Middle frontal gyrus (tissue), 1 donor: Measurements from ENCODE around the gene PARD3B.

Experiments used
- DNase-seq: peaks from one replicate; pipeline ENCODE4 v3.0.0-alpha.2; 2015; ENCODE audit warnings: low spot score; ENCODE audit errors: extremely low spot score

Gene PARD3B

DNA sequence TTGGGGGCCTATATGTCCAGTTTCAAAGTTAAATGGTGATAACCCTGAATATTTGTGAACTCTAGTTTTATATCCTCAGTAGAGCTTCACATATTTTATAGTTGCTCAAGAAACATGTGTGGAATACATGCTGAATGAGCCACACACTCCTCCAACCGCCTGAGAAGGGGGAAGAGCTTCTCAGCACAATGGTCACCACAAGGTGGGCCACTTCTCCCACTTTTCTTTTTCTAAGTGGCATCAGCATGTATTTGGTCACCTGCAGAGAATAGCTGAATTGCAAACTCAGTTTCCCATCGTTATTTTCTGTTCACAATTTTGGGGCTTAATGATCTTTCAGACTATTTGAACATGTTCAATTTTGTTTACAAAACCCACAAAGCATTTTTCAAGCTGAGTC is 340.5 kb downstream of the PARD3B start:
- DNase-seq = no peak

- DNase-seq = no peak
Observed at GRCh38 chr2:204886713-204887112, 341.4 kb downstream of the PARD3B start.

- no peak for DNase-seq
Observed at GRCh38 chr2:204888222-204888621, 342.9 kb downstream of the PARD3B start.

DNA sequence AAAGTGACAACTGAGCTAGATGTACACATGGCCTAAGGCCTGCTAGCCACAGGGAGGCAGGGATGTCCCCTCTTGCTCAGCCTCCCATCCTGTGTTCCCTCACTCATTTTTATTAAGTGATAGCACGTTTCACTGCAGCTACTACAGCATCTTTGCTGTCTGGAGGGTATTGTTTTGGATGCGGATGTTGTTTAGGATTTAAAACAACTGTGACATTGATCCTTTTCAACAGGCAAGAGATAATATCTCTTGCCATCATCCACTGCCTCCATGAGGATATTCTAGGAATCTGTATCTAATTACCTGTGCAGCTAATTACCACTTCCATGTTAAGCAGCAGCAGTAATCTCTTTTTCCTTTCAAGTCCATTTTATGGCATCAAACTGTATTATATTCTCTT is 345.4 kb downstream of the PARD3B start:
- no peak for DNase-seq

GRCh38 chr2:204891739-204892138 is 346.5 kb downstream of the PARD3B start:
- no peak for DNase-seq

DNA sequence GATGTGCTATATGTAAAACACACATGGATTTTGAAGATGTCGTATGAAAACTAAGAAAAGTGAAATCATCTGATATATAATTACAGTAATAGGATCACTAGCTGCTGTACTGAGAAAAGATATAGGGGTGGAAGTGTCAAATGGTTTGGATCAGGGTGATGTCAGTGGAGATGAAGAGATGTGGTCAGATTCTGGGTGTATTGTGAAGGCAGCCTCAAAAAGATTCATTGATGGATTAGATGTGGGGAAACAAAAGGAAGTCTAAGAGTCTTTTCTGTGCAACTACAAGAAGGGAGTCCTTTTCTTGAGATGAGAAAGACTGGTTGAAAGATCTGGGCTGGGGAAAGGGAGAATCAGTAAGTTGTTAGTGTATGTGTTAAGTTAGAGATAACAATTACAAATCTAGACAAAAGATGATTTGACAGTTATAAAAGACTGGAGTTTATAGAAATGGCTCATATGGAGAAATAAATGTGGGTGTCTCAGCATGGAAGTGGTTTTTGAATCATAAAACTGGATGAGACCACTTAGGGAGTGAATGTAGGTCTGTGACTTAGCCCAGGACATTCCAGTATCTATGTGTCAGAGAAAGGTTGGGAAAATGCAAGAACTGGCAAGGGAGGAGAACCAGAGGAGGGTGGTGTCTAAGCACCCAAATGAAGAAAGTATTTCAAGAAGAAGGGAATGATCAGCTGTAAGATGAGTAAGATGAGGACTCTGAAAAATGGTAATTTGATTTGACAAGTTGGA is 347.4 kb downstream of the PARD3B start:
- DNase-seq = no peak

DNA sequence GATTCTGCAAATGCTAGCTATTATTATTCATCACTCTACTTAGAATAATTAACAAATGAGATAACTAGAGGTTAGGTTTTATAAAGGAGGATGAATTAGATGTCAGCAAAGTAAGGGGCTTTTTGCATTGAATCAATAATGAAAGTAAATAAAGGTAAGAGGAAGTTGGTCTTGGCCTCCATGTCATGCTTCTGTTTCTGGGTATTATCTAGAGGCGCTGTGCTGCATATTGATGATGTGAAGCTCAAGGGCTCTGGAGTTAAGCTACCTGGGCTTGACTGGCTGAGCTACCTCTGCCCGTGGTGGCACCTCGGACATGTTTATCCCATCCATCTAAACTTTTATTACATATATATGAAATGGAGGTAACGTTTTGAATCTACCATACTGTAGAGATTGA is 350.9 kb downstream of the PARD3B start:
- no peak for DNase-seq

DNA sequence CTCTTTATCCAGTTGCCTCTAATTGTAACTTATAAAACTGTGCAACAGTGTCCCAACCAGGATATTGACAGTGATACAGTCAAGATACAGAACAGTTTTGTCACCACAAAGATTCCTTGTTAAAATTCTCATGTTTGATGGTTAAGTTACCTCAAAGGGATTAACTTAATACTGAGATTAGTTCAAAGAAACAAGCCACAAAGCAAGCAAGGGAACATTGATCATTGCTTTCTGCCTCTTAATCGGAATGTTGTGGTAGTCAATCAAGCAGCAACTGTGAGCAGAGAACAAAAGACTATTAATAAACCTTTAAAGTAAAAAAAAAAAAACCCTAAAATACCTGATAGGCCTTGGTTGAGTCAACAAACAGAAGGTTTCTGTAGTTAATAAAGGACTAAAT is 352.3 kb downstream of the PARD3B start:
- DNase-seq = no peak

- no peak for DNase-seq
Observed at GRCh38 chr2:204898928-204899640, 353.8 kb downstream of the PARD3B start.

GRCh38 chr2:204899983-204900382 is 354.7 kb downstream of the PARD3B start:
- no peak for DNase-seq

GRCh38 chr2:204900487-204900886 is 355.2 kb downstream of the PARD3B start:
- DNase-seq = no peak

DNA sequence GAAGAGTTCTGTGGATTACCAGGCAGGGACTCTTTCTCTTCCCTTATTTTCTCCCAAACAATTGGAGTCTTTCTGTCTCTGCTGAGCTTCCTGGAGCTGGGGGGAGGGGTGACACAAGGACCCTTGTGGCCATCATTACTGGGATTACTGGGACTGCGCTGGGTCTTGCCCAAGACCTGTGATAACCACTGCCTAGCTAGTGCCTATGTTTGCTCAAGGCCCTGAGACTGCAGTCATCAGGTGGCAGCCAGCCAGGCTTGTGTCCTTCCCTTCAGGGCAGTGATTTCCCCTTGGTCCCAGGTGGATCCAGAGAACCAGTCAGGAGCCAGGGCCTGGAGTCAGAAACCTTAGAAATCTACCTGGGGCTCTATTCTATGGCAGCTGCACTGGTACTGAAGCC is 355.6 kb downstream of the PARD3B start:
- DNase-seq = no peak

DNA sequence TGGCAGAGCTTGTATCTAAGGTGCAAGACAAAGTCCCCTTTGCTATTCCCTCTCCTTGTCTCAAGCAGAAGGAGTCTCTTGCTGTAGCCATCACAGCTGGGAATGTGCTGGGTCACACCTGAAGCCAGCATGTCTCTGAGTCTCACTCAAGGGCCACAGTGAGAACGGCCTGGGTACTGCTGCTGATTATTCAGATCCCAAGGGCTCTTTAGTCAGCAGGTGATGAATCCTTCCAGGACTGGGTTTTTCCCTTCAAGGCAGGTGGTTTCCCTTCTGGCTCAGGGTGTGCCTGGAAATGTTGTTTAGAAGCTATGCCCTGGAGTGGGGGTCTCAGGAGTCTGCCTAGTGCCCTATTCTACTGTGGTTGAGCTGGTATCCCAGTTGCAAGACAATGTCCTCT is 356.3 kb downstream of the PARD3B start:
- no peak for DNase-seq

DNA sequence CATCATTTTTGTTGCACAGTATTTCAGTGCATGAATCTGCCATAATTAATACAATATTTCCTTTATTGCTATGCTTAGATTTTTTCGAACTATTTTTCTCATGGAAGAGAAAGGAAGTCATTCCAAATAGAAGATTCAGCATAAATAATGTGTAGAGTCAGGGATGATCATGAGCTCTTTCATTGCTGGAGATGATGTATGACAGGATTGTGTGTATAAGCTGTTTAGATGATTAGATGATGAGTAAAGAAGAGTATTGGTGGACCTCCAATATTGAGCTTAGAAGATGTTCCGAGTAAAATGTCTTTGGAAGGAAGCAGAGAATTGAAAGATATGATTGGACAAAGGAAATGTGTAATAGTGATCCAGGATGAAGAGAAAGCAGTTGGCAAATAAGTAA is 364.5 kb downstream of the PARD3B start:
- DNase-seq = no peak

DNA sequence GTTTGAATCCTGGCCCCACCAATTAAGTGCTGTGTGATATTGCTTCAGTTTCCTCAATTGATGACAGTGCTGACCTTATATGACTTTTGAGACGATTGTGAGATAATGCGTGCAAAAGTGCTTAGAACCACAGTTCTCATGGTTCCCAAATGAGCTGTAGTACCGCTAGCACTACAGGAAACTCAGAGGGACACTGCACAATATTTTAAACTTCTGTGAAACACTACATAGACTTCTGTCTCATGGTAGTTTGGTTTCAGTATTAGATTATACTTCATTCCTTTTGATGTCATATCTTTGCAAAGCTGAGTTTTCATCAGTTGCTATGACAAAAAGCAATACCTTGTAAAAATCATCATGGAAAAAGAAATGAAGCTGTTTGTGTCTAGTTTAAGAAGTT is 368.0 kb downstream of the PARD3B start:
- no peak for DNase-seq

DNA sequence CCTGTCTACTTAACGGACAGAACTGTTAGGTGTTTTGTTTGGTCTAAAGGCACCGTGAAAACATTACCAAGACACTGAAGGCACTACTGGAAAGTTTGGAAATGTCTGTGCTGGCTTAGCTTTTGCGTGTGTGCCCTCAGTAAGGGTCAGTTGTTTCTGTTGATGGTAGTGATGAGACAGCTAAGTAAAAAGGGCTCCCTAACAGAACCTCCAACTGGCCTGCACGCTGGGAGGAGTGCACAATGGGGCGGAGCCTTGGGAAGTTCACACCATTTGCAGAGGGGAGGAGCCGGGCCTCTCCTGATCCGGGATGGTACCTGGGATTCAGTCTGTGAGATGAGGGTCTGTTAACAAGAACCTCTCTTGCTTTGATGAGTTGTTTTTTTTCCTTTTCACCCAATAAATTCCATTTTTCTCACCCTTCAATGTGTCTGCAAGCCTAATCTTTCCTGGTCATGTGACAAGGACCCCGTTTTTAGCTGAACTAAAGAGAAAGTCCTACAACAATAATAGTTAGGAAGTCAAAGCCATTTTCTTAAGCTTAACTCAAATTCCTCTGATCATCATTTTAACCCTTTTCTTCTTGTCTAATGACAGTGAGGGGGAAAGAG is 368.7 kb downstream of the PARD3B start:
- no peak for DNase-seq

GRCh38 chr2:204914708-204915107 is 369.4 kb downstream of the PARD3B start:
- DNase-seq = no peak

GRCh38 chr2:204917089-204917701 is 371.9 kb downstream of the PARD3B start:
- no peak for DNase-seq

GRCh38 chr2:204920776-204921175 is 375.5 kb downstream of the PARD3B start:
- DNase-seq = no peak

DNA sequence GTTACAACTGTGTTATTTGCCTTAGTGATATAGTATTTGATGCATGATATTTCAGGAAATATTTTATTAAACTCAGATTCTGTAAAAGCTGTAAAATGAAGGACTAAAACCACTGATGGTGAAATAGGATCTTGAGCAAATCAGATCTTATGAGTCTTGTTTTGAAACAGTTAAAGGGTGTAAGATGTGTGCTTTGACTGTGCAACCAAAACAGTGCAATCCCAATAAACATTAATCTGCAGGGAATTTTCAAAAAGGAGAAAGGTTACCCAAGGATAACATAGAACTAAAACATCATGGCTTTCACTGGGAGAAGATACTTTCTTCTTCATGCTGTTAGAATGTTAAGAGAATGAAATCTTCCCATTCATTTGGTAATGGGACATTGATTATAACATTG is 378.7 kb downstream of the PARD3B start:
- DNase-seq = no peak

GRCh38 chr2:204931562-204931961 is 386.3 kb downstream of the PARD3B start:
- no peak for DNase-seq

DNA sequence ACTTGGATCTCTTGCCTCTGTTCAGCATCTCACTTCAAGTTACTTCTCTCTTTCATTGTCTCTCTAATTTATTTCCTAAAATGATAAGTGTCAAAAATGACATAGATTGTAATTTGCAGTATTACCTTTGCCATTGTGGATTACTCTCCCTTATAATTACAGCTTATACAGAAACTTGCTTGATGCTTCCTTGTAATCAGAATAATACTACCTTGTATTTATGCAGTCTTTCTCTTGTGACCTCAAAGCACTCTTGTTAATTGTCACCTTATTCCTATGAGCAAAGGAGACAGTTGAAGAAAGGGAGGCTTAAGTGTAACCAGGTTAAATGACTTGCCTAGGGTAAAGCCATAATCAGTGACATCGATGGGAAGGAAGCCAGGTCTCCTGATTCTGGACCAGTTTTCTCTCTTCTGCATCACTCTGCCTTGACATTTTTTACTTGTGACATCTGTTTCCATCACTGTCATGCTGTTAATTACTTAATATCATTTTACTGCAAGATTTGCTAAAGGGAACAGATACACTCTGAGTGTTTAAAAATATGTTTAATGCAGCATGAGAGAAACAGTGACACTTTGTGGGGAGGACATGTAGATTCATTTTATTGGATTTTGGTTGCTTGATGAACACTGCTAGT is 388.6 kb downstream of the PARD3B start:
- no peak for DNase-seq
